Measurements from ENCODE around the gene ZFAND5.

The ZFAND5 gene

DNA sequence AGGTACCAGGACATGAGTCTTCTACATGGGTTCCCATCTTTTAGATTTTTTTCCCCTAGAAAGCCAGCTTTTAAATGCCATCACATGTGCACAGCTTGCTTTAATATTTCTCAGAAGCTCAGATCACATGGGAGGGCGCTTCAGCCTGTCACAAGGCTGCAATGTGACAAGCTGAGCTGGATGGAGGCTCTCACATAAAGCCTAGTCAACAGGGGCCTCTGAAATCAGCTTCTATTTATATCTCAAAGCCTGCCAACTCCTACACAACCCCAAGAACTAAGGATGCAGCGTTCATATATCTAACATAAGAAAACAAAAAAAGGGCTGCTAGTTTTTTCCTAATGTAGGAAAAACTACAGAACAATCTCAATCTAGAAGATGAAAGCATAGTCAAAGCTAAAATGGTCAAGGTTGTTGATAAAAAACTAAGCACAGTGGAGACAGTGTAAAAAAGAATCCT lies 2.3 kb downstream of the ZFAND5 start:
- DNase-seq = peak; percentile 62

GRCh38 chr9:72362118-72362531 lies 2.9 kb downstream of the ZFAND5 start:
- DNase-seq = no peak

DNA sequence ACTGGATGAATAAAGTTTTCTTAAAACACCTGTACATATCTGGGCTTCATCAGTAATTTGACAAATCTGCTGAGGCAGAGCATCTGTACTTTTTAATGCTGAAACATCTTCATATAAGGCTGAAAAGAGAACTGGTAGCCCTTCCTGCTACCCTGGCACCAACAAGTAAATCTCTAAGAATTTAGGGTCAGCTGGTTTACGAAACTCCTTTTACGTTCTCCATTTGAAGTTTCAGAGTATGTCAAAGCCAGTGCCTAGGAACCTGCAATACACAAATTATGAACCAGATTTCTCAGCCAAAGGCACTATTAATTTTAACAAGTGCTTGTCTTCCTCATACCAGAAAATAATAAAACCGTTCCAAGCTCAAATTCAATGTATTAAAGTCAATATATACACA lies 3.8 kb downstream of the ZFAND5 start:
- no peak for DNase-seq

DNA sequence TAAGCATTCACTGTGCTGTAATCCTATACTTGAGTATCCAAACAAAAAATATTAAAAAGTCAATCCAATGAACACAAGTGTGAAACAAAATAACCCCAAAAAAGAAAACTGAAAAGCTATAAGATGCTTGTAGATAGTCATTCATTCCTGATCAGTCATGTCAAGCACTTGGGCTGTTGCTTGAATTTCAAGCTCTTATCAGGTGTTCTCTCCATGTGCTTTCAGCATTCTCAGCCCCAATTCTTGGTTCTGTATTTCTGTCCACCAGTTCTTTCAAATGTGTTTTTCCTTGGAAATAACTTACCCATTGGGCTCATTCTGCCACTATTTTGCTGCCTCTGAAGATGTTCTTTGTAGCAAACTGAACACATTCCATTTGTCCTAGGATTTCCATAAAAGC lies 4.7 kb downstream of the ZFAND5 start:
- DNase-seq = no peak

- DNase-seq = peak; percentile 51
These were observed 8.9 kb downstream of the ZFAND5 start for GRCh38 chr9:72356041-72356582.

GRCh38 chr9:72355153-72355552 lies 9.9 kb downstream of the ZFAND5 start:
- DNase-seq = no peak

DNA sequence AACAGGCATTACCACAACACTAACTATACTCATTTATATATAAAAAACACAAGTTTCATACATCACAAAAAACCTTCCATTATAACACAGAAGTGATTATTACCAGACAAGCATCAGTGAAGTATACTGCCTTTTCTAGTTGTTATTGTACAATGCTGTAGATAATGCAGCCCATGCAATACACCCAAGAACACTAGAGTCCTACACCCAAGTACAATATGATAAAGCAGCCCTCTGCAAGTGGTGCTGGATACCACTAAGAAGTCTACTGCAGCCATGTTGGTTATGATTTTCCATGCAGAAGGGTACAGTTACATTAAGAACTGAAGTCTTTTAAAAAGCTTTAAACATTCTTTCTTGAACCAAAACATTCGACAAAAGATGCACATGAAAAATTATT lies 10.3 kb downstream of the ZFAND5 start:
- DNase-seq = no peak

GRCh38 chr9:72353455-72354116 lies 11.4 kb downstream of the ZFAND5 start:
- no peak for DNase-seq

DNA sequence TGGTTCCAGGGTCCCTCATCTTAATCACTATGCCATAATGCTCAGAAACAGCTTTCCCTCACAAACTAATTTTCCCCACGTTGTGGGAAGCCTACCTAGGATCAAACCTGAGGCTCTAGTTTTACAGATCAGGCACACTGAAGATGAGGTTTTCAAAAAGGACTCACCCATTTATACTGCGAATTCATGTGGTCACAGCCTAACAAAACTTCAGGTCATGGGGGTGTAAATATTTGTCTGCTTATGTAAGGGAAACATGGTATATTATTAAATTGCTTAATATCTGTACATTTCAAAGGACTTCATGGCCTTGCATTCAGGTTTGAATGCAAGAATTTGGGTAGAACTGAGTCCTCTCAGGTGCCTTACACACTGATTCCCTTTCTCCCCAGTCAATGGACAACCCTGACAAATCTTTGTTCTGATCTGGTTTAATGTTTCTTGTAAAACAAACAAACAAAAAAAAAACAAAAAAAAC lies 12.1 kb downstream of the ZFAND5 start:
- peak; percentile 33 for DNase-seq

- peak; percentile 60 for DNase-seq
These were observed 13.2 kb downstream of the ZFAND5 start for GRCh38 chr9:72351538-72352453.

GRCh38 chr9:72349911-72350310 lies 15.1 kb downstream of the ZFAND5 start:
- no peak for DNase-seq

DNA sequence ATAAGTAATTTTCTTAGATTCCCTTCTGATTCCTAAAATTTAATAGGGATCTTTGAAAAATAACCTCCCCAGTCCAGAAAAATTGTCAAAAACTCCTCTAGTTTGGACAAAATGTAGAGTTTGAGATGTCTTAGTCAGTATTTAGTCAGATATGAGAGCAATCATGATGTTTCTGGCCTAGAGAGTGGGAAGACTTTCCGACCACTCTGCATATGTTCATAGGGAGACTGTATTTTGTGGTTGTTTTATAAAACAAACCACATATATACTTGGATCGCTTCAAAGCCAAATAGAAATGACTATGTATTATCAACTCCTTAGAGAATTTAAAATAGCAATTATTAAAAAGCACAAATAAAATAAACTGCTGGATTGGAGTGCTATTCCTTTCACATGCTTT lies 15.8 kb downstream of the ZFAND5 start:
- DNase-seq = no peak

GRCh38 chr9:72346333-72346732 lies 18.7 kb downstream of the ZFAND5 start:
- no peak for DNase-seq

- DNase-seq = no peak
These were observed 26.4 kb downstream of the ZFAND5 start for GRCh38 chr9:72338631-72339030.

GRCh38 chr9:72337286-72337685 lies 27.7 kb downstream of the ZFAND5 start:
- DNase-seq = no peak

GRCh38 chr9:72334658-72335337 lies 30.2 kb downstream of the ZFAND5 start:
- no peak for DNase-seq

DNA sequence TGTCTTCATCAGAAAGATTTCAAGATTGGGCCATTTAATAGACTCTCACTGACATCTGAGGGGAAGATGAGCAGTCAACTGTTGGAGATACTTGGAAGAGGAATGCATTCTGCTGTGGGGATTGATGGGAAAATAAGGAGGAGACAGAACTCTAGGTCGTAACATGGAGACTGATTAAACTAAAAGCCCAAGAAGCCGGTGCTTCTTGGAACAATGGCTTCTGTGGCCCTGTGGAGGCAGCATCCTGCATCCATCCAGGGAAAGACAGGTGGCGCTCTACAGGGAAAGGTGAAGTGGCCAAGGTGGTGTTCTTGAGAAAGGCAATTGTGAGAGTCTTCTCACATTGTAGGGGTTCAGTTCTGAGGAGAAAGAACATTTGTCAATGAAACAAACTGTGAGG lies 31.3 kb downstream of the ZFAND5 start:
- DNase-seq = no peak

DNA sequence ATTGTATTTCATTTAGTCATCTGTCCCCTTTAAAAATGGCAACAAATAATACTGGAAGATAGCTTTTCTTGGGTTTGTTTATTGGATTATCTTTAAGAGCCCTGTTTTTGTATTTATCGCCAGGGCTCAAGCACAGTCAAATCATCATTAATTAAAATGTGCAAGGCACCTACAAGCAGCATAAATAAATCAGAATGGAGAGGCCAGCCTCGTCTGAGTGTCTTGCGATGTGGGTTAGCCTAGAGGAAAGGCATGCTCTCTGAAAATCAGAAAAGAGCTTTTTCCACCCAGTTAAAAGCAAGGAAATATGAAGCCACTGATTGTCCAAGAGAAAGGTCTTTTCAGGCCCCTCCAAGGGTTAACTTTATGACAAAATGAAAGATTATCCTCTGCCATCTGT lies 31.8 kb downstream of the ZFAND5 start:
- no peak for DNase-seq

GRCh38 chr9:72332351-72332750 lies 32.7 kb downstream of the ZFAND5 start:
- DNase-seq = no peak

- no peak for DNase-seq
These were observed 37.4 kb downstream of the ZFAND5 start for GRCh38 chr9:72327631-72328030.

GRCh38 chr9:72326641-72327040 lies 38.4 kb downstream of the ZFAND5 start:
- DNase-seq = no peak

- no peak for DNase-seq
These were observed 40.0 kb downstream of the ZFAND5 start for GRCh38 chr9:72324974-72325373.

- no peak for DNase-seq
These were observed 42.3 kb downstream of the ZFAND5 start for GRCh38 chr9:72322678-72323077.
